H9 (cell line): Measurements from ENCODE around the gene NDUFAB1. TPM values are rescaled to one million over a fixed set of nuclear protein-coding genes. Genes with fewer than 3 reads are reported as not detected.

ENCODE experiments used
- DNase-seq: peaks from one replicate; pipeline ENCODE4 v3.0.0-alpha.2; 2017
- H2AFZ ChIP-seq: one replicate; pipeline ENCODE4 v1.6.1; 2013; ENCODE audit warnings: mild to moderate bottlenecking, low read length, control low read depth, moderate library complexity
- H2AK5ac ChIP-seq: 2 replicates; pipeline ENCODE4 v1.6.1; 2013; ENCODE audit warnings: low read length, control low read depth, mixed read lengths; ENCODE audit not compliant: insufficient read length
- H2BK120ac ChIP-seq: one replicate; pipeline ENCODE4 v1.6.1; 2013; ENCODE audit warnings: low read depth, mild to moderate bottlenecking, low read length, control low read depth, inconsistent platforms; ENCODE audit not compliant: poor library complexity, severe bottlenecking
- H2BK12ac ChIP-seq: 2 replicates; pipeline ENCODE4 v1.6.1; 2013; ENCODE audit warnings: low read length, control low read depth, mixed read lengths, low read depth; ENCODE audit not compliant: insufficient read length
- H2BK15ac ChIP-seq: 2 replicates; pipeline ENCODE4 v1.6.1; 2013; ENCODE audit warnings: low read depth, low read length, control low read depth
- H2BK20ac ChIP-seq: one replicate; pipeline ENCODE4 v1.6.1; 2013; ENCODE audit warnings: low read depth, mild to moderate bottlenecking, low read length, control low read depth, inconsistent platforms; ENCODE audit not compliant: poor library complexity, severe bottlenecking
- H2BK5ac ChIP-seq: 2 replicates; pipeline ENCODE4 v1.6.1; 2013; ENCODE audit warnings: low read length, control low read depth, mixed read lengths; ENCODE audit not compliant: insufficient read length
- H3K14ac ChIP-seq: 2 replicates; pipeline ENCODE4 v1.6.1; 2013; ENCODE audit warnings: low read length, control low read depth; ENCODE audit not compliant: insufficient read depth
- H3K18ac ChIP-seq: 2 replicates; pipeline ENCODE4 v1.6.1; 2013; ENCODE audit warnings: low read depth, mild to moderate bottlenecking, mixed read lengths, low read length, control low read depth; ENCODE audit not compliant: insufficient read length
- H3K23ac ChIP-seq: 2 replicates; pipeline ENCODE4 v1.6.1; 2013; ENCODE audit warnings: low read length, control low read depth, mixed read lengths, low read depth; ENCODE audit not compliant: insufficient read length
- H3K23me2 ChIP-seq: 2 replicates; pipeline ENCODE4 v1.6.1; 2013; ENCODE audit warnings: low read depth, mild to moderate bottlenecking, mixed read lengths, low read length, control low read depth; ENCODE audit not compliant: insufficient read length, poor library complexity, severe bottlenecking
- H3K27ac ChIP-seq: 2 replicates; pipeline ENCODE4 v1.5.1; 2013; ENCODE audit warnings: low read length, control low read depth, mixed read lengths, low read depth; ENCODE audit not compliant: insufficient read length
- H3K27me3 ChIP-seq: 2 replicates; pipeline ENCODE4 v1.6.1; 2013; ENCODE audit warnings: low read length, control low read depth, inconsistent platforms; ENCODE audit not compliant: insufficient read depth
- H3K4ac ChIP-seq: 2 replicates; pipeline ENCODE4 v1.6.1; 2013; ENCODE audit warnings: low read depth, mild to moderate bottlenecking, control low read depth, inconsistent platforms, low read length, moderate library complexity
- H3K4me1 ChIP-seq: 2 replicates; pipeline ENCODE4 v1.6.1; 2013; ENCODE audit warnings: low read length, control low read depth, inconsistent platforms; ENCODE audit not compliant: insufficient read depth
- H3K4me2 ChIP-seq: 2 replicates; pipeline ENCODE4 v1.6.1; 2013; ENCODE audit warnings: low read length, control low read depth, mixed read lengths; ENCODE audit not compliant: insufficient read length, insufficient read depth
- H3K56ac ChIP-seq: 2 replicates; pipeline ENCODE4 v1.6.1; 2013; ENCODE audit warnings: low read depth, mild to moderate bottlenecking, mixed read lengths, low read length, control low read depth; ENCODE audit not compliant: insufficient read length
- H3K79me1 ChIP-seq: 2 replicates; pipeline ENCODE4 v1.6.1; 2013; ENCODE audit warnings: low read depth, mild to moderate bottlenecking, moderate library complexity, low read length, control low read depth, inconsistent platforms; ENCODE audit not compliant: insufficient read depth, poor library complexity, severe bottlenecking
- H3K79me2 ChIP-seq: 2 replicates; pipeline ENCODE4 v1.6.1; 2013; ENCODE audit warnings: low read length, control low read depth, inconsistent platforms; ENCODE audit not compliant: insufficient read depth
- H3K9ac ChIP-seq: 2 replicates; pipeline ENCODE4 v1.6.1; 2013; ENCODE audit warnings: low read length, control low read depth, mixed read lengths; ENCODE audit not compliant: insufficient read length; ENCODE audit errors: extremely low read depth
- H3K9me3 ChIP-seq: one replicate; pipeline ENCODE4 v1.6.1; 2013; ENCODE audit warnings: low read depth, low read length, inconsistent platforms; ENCODE audit not compliant: control insufficient read depth
- H3T11ph ChIP-seq: one replicate; pipeline ENCODE4 v1.6.1; 2013; ENCODE audit warnings: mild to moderate bottlenecking, low read length, control low read depth, inconsistent platforms
- H4K20me1 ChIP-seq: one replicate; pipeline ENCODE4 v1.6.1; 2013; ENCODE audit not compliant: control insufficient read depth, insufficient read length, insufficient read depth
- H4K5ac ChIP-seq: 2 replicates; pipeline ENCODE4 v1.6.1; 2013; ENCODE audit warnings: low read depth, mild to moderate bottlenecking, mixed read lengths, low read length, control low read depth; ENCODE audit not compliant: insufficient read length
- H4K8ac ChIP-seq: replicated peaks from 2 replicates; pipeline ENCODE4 v1.6.1; 2013; ENCODE audit warnings: low read length, control low read depth, mixed read lengths, low read depth; ENCODE audit not compliant: insufficient read length
- H4K91ac ChIP-seq: 2 replicates; pipeline ENCODE4 v1.6.1; 2013; ENCODE audit warnings: low read depth, mild to moderate bottlenecking, moderate library complexity, mixed read lengths, low read length, control low read depth; ENCODE audit not compliant: insufficient read length
- H3K27ac Mint-ChIP-seq, 3 experiments: 2 replicates in 2 of 3; 3 replicates in 1 of 3; pipeline ENCODE4 v1.8.0; 2020 to 2021; ENCODE audit warnings: mixed read lengths in 3 of 3, mild to moderate bottlenecking in 1 of 3, moderate library complexity in 1 of 3
- H3K27me3 Mint-ChIP-seq: 2 replicates; pipeline ENCODE4 v1.8.0; 2021; ENCODE audit warnings: low read depth, mild to moderate bottlenecking, moderate library complexity, mixed read lengths
- H3K36me3 Mint-ChIP-seq, 3 experiments: 2 replicates in 2 of 3; 3 replicates in 1 of 3; pipeline ENCODE4 v1.8.0; 2020 to 2021; ENCODE audit warnings: low read depth in 3 of 3, mixed read lengths in 3 of 3; ENCODE audit not compliant: insufficient read depth in 1 of 3
- H3K4me1 Mint-ChIP-seq, 2 experiments: 2 replicates each; pipeline ENCODE4 v1.8.0; 2020; ENCODE audit warnings: mixed read lengths in 2 of 2
- H3K4me3 Mint-ChIP-seq, 2 experiments: 2 replicates in 1 of 2; 3 replicates in 1 of 2; pipeline ENCODE4 v1.8.0; 2020 to 2021; ENCODE audit warnings: mild to moderate bottlenecking in 2 of 2, mixed read lengths in 2 of 2, moderate library complexity in 1 of 2
- H3K9me3 Mint-ChIP-seq, 2 experiments: 2 replicates in 1 of 2; 3 replicates in 1 of 2; pipeline ENCODE4 v1.8.0; 2020; ENCODE audit warnings: mild to moderate bottlenecking in 2 of 2, mixed read lengths in 2 of 2, moderate library complexity in 1 of 2
- total RNA-seq: library from RNA; stranded (reverse); gene quantifications from 2 replicates; pipeline ENCODE4 v1.2.1, GENCODE V29; 2021
- TF ChIP-seq, protein P1 (sequence below): fragments of 200-600 bp; sonication (generic); conservative IDR thresholded peaks from 3 replicates; pipeline ENCODE4 v1.8.0; 2021; ENCODE audit warnings: antibody characterized with exemption, mild to moderate bottlenecking

NDUFAB1 gene
- total RNA-seq, 1 experiment from 2014 or later, result 192 TPM

DNA sequence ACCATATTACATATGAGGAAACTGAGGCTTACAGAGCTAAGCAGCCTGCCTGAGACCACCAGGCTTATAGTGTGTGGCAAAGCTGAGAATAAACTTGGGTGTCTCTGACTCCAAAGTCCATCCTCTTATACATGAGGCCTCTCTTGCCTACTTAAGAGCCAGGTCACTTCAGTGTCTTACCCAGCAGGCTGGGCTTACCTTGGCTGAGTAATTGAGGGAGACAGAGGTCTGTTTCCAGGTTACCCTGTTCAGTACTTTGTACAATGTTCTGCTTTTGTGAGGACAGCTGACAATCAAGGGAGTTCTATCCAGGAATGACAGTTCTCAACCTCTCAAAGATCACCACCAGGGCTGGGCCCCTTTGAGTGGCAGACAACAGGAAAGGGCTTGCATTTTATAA is 14.4 kb downstream of the NDUFAB1 start:
- no peaks in the 10 kb centered on the region for H3K4me1 Mint-ChIP-seq
- no peak overlapping the region for H3K27ac Mint-ChIP-seq
- Histone ChIP-seq H3K4ac (no peak overlapping the region), H2BK20ac (no peak overlapping the region), H3K4me2 (no peak overlapping the region), H2AK5ac (no peak overlapping the region), H3K23ac (no peak overlapping the region), H2AFZ (no peak overlapping the region), H2BK5ac (no peak overlapping the region), H2BK120ac (no peak overlapping the region), H4K20me1 (no peaks in the 10 kb centered on the region), H3K14ac (no peak overlapping the region), H3K27ac (no peak overlapping the region), H3K4me1 (no peaks in the 10 kb centered on the region), H4K5ac (no peak overlapping the region), H4K8ac (no peak overlapping the region), H3K18ac (no peak overlapping the region), H3K79me2 (no peaks in the 10 kb centered on the region), H3K27me3 (no peaks in the 10 kb centered on the region), H3K56ac (no peak overlapping the region), H2BK12ac (no peak overlapping the region), H2BK15ac (no peak overlapping the region), H3T11ph (no peak overlapping the region), H3K9ac (no peak overlapping the region), H3K23me2 (peaks cover 3% of the 10 kb centered on the region), H3K79me1 (no peaks in the 10 kb centered on the region), H4K91ac (no peak overlapping the region), H3K9me3 (no peaks in the 10 kb centered on the region)
- DNase-seq, result no peak
- H3K27me3 Mint-ChIP-seq, result no peaks in the 10 kb centered on the region; the same call in 1 of the 2 replicates
- H3K4me3 Mint-ChIP-seq, result no peak overlapping the region
- peaks cover 19 to 71% (median 62%) of the 10 kb centered on the region in 3 experiments for H3K36me3 Mint-ChIP-seq
- peaks cover 0 to 1% of the 10 kb centered on the region in 2 experiments; a peak in 1 of 5 replicates for H3K9me3 Mint-ChIP-seq
- TF ChIP-seq, protein P1, sequence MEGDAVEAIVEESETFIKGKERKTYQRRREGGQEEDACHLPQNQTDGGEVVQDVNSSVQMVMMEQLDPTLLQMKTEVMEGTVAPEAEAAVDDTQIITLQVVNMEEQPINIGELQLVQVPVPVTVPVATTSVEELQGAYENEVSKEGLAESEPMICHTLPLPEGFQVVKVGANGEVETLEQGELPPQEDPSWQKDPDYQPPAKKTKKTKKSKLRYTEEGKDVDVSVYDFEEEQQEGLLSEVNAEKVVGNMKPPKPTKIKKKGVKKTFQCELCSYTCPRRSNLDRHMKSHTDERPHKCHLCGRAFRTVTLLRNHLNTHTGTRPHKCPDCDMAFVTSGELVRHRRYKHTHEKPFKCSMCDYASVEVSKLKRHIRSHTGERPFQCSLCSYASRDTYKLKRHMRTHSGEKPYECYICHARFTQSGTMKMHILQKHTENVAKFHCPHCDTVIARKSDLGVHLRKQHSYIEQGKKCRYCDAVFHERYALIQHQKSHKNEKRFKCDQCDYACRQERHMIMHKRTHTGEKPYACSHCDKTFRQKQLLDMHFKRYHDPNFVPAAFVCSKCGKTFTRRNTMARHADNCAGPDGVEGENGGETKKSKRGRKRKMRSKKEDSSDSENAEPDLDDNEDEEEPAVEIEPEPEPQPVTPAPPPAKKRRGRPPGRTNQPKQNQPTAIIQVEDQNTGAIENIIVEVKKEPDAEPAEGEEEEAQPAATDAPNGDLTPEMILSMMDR, result no peak
